Left ventricle myocardium superior (tissue), 1 donor: ENCODE data around the gene ASCC3. TPM values are rescaled to one million over a fixed set of nuclear protein-coding genes. Genes with fewer than 3 reads are reported as not detected.
"Not testable (repeated sequence)": the region's sequence is repeated elsewhere in the genome, so short reads cannot be mapped to it uniquely, and the experiment has no call there.

ENCODE experiments used
- ATAC-seq: fragments of 200-7000 bp; cut with Tn5 transposase; one replicate; pipeline ENCODE4 v1.9.1; 2020; ENCODE audit warnings: mild to moderate bottlenecking, moderate library complexity
- DNase-seq: peaks from one replicate; pipeline ENCODE4 v3.0.0-alpha.2; 2020
- intact Hi-C: fragments of 100-400 bp; cut with micrococcal nuclease; formaldehyde crosslinking; loops from one replicate; pipeline ENCODE4 v1.11.0; 2022
- total RNA-seq: library from RNA; stranded (reverse); fragmentation: NEBNext Ultra II Directional; extraction: Animal tissue kit (Norgen Biotek cat#: 25700); gene quantifications from one replicate; pipeline ENCODE4 v1.2.1, GENCODE V29; 2021
- donor health status: DM: no; HTN: yes; CAD: no; lungs with severe emphysema.

Gene ASCC3
- total RNA-seq, 1 donor from 2014 or later, result 14.2 TPM

GRCh38 chr6:100685747-100686146 lies 195.4 kb downstream of the ASCC3 start:
- peak; percentile 55 for ATAC-seq
- intact Hi-C loops, result no loop called here
- no peak for DNase-seq

- intact Hi-C loops, result no loop called here
- DNase-seq (no peak), ATAC-seq (no peak)
Measured at GRCh38 chr6:100680163-100680562, 201.0 kb downstream of the ASCC3 start.

- ATAC-seq (no peak), DNase-seq (no peak)
- intact Hi-C loops, result no loop called here
Measured at GRCh38 chr6:100678027-100678426, 203.1 kb downstream of the ASCC3 start.

DNA sequence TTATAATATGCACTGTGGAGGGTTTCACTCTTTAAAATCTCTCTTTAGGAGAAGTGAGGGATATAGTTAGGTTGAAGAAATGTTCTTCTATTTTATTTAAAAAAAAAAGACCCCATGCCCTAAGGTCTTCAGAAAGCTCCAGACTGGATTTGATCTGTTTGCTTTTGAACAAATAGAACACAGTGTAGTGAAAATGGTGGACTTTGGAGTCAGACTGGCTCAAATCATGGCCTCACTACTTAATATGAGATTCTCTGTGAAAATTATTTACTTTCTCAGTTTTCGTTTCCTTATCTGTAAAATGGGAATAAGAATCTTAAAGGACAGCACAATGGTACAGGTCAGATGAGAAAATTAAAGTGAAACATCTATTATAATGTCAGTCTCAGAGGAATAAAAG lies 203.9 kb downstream of the ASCC3 start:
- DNase-seq (no peak), ATAC-seq (no peak)
- intact Hi-C loops, result no loop called here

- ATAC-seq (no peak), DNase-seq (no peak)
- intact Hi-C loops, result no loop called here
Measured at GRCh38 chr6:100673641-100674040, 207.5 kb downstream of the ASCC3 start.

DNA sequence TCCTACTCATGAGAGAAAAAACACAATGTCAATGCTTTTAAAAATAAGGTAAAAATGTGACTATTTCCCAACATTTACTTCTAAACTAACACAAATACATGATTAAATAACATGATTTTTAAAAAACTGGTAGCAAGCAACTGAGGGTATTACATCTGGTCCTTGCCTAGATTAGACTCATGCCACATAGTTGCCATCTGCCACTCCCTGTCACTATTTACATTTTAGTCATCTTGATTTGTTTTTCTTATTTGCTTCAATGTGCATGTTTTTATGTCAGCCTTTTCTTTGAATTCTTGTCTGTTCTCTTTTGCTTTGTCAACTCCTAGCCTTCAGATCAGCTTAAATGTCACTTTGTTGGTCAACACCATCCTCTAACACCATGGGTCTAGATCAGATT lies 209.4 kb downstream of the ASCC3 start:
- no peak for ATAC-seq
- no peak for DNase-seq
- intact Hi-C loops, result no loop called here

DNA sequence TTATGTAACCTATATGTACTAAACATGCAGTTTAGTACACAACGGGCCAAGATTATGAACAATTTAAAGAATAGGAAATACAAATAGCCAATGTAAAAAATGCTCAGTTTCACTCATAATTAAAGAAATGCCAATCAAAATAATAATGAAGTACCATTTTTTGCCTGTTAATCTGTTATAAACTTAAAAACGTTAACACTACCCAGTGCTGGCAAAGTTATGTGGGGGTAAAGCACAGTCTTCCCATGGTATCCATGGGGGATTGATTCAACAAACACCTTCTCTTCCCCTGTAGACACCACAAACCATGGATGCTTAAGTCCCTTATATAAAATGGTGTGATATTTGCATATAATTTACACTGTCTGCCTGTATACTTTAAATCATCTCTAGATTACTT lies 211.1 kb downstream of the ASCC3 start:
- no peak for ATAC-seq
- no peak for DNase-seq
- intact Hi-C loops, result no loop called here

GRCh38 chr6:100665041-100665380 lies 216.1 kb downstream of the ASCC3 start:
- ATAC-seq (no peak), DNase-seq (no peak)
- intact Hi-C loops, result no loop called here

DNA sequence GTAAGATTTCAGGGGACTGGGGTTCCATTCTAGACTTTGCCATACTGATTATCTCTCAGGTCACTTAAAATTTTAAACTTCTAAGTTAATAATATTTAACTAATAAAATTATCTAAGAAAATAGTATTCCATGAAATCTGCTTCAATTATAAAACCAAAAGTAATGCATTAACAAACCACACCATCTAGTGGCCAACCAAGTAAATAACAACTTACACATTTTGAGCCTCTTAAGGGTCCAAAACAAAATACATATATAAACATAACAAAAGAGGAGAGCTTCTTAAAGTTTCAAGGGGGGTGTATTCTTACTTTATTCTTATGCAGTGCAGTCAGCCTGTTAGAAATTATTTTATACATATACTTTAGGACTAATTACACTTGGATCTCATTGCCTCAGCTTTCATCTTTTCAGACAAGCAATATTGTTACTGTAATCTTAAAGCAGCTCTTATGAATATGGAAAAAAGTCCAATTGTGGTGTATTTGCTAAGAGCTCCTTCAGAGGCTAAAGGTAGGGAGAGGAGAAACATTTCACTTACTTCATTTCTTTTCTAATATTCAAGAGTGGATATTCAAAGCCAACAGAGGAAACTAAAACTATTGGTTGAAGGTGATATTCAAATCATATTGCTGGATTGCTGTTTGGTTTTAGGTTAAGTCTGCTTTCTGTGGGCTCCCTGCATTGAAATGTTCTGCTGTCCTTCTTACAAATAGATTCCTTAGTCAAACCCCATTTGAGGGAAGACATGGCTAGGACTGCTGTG lies 216.7 kb downstream of the ASCC3 start:
- intact Hi-C loops, result no loop called here
- DNase-seq (no peak), ATAC-seq (no peak)

GRCh38 chr6:100663219-100663863 lies 217.8 kb downstream of the ASCC3 start:
- intact Hi-C loops, result no loop called here
- ATAC-seq, result no peak
- DNase-seq, result no peak

DNA sequence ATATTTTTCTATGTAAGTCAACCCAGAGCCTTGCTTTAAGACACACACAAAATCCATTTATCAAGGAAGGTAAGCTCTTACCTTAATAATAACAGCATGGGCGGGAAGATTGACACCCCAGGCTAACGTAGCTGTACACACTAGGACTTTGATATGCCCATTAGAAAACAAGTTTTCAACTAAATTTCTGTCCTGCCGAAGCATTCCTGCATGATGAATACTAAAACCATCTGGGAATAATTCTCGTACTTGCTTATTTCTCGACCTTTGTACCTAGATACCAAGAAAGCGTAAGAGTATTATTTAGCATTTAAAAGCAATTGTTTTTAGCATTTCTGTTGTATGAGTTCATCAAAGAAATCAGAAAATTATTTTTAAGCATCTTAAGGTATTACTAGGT lies 218.9 kb downstream of the ASCC3 start:
- intact Hi-C loops, result no loop called here
- DNase-seq (no peak), ATAC-seq (no peak)

- no peak for ATAC-seq
- no peak for DNase-seq
- intact Hi-C loops, result no loop called here
Measured at GRCh38 chr6:100658486-100658885, 222.6 kb downstream of the ASCC3 start.

GRCh38 chr6:100657678-100658330 lies 223.3 kb downstream of the ASCC3 start:
- ATAC-seq (no peak), DNase-seq (no peak)
- intact Hi-C loops, result no loop called here

GRCh38 chr6:100641147-100641546 lies 240.0 kb downstream of the ASCC3 start:
- intact Hi-C loops, ATAC-seq, DNase-seq: not testable (repeated sequence)

DNA sequence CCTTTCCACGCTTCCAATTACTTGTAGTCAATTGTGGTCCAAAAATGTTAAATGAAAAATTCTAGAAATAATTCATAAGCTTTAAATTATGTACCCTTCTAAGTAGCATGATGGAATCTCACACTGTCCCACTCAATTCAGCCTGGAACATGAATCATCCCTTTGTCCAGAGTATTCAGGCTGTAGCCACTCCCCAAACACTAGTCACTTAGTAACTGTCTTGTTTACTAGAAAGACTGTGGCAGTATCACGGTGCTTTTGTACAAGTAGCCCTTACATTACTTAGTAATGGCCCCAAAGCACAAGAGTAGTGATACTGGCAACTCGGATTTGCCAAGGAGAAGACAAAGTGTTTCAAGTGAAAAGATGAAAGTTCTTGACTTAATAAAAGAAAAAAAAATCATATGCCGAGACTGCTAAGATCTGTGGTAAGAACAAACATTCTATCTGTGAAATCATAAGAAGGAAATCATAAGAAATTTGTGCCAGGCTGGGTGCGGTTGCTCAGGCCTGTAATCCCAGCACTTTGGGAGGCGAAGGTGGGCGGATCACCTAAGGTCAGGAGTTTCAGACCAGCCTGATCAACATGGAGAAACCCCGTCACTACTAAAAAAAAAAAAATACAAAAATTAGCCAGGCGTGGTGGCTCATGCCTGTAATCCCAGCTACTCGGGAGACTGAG lies 247.9 kb downstream of the ASCC3 start:
- no peak for DNase-seq
- intact Hi-C loops, result no loop called here
- peak; percentile 38 for ATAC-seq

- no peak for DNase-seq
- intact Hi-C loops, result no loop called here
- ATAC-seq, result no peak
Measured at GRCh38 chr6:100630536-100630935, 250.6 kb downstream of the ASCC3 start.

DNA sequence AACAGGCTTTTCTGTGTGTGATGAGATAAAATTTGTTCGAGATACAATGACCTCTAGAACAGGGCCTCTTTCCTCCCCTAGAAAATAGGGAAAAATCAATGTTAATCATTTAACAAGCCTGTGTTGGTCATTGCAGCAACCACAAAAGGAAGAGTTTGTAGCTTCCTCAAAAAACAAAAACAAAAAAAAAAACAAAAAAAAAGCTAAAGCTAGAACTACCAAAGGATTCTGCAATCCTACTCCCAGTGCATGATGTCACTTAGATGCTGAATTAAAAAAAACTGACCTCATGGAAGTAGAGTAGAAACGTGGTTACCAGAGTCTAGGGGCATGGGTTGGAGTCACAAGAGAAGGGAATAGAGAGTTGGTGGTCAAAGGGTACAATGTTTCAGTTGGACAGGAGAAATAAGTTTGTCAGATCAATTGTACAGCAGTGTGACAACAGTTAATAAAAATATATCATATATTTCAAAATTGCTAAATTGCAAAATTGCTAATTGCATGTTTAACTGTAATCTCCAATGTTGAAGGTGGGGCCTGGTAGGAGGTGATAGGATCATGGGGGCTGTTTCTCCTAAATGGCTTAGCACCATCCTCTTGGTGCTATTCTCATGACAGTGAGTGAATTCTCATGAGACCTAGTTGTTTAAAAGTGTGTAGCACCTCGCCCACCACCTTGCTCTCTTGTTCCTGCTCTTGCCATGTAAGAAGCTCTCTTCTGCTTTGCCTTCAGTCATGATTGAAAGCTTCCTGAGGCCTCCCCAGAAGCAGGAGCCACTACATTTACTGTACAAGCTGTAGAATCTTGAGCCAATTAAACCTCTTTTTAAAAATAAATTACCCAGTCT lies 253.0 kb downstream of the ASCC3 start:
- ATAC-seq, result no peak
- intact Hi-C loops, result no loop called here

DNA sequence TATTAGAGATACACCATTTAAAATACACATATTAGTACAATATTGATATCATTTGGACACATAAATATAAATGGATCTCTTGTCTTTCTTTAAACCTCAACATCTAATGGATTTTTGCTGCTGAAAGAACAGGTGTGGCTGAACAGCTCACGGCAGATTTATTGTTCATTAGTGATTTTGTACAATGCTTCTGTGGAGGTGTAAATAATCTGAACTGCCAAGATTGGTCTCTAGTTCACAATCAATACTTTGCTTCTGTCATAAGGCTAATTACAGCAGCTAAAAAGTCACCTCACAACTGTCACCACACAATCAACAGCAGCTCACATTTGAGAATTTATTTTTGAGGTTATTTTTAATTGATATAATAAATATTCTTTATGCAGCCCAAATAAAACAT lies 254.4 kb downstream of the ASCC3 start:
- intact Hi-C loops, result no loop called here
- no peak for ATAC-seq
- DNase-seq, result no peak

More for the DNA sequence above, 253.0 kb downstream of the ASCC3 start:
- DNase-seq, result no peak
